HG02943 (cell line): Measurements from ENCODE around the gene KRT13.

Experiments
- ATAC-seq: cut with Tn5 transposase; IDR thresholded peaks from one replicate; pipeline ENCODE4 v1.9.1; 2021; ENCODE audit warnings: mild to moderate bottlenecking, low read depth, moderate library complexity; ENCODE audit not compliant: unreplicated experiment

The KRT13 gene

GRCh38 chr17:41521574-41522261, 16.3 kb upstream of the KRT13 start:
- no peak for ATAC-seq

- no peak for ATAC-seq
Measured at GRCh38 chr17:41520821-41521521, 15.6 kb upstream of the KRT13 start.

- no peak for ATAC-seq
Measured at GRCh38 chr17:41519501-41520224, 14.3 kb upstream of the KRT13 start.

GRCh38 chr17:41518789-41519449, 13.5 kb upstream of the KRT13 start, which contains the start of gene KRT15:
KRT15 (minus strand) TSS chr17:41518890; CDS start chr17:41518827, 63 bp downstream.
- no peak for ATAC-seq

GRCh38 chr17:41518031-41518430, 12.6 kb upstream of the KRT13 start:
- no peak for ATAC-seq

- ATAC-seq, result no peak
Measured at GRCh38 chr17:41516830-41517283, 11.4 kb upstream of the KRT13 start.

GRCh38 chr17:41516147-41516829, 10.9 kb upstream of the KRT13 start:
- no peak for ATAC-seq

GRCh38 chr17:41513168-41513547, 7.7 kb upstream of the KRT13 start:
- no peak for ATAC-seq

GRCh38 chr17:41512546-41513167, 7.2 kb upstream of the KRT13 start:
- ATAC-seq, result no peak

- ATAC-seq, result no peak
Measured at GRCh38 chr17:41511716-41512115, 6.3 kb upstream of the KRT13 start.

- ATAC-seq, result no peak
Measured at GRCh38 chr17:41511116-41511515, 5.7 kb upstream of the KRT13 start.

GRCh38 chr17:41510251-41511065, 5.0 kb upstream of the KRT13 start:
- ATAC-seq, result no peak

- ATAC-seq, result no peak
Measured at GRCh38 chr17:41507315-41507880, 2.0 kb upstream of the KRT13 start.

GRCh38 chr17:41505809-41506767, 676 bp upstream of the KRT13 start:
- no peak for ATAC-seq

- ATAC-seq, result no peak
Measured at GRCh38 chr17:41504246-41504977, 1.0 kb downstream of the KRT13 start.

GRCh38 chr17:41503202-41503601, 2.2 kb downstream of the KRT13 start:
- no peak for ATAC-seq
